Effector memory CD4-positive, alpha-beta T cell (primary cell): ENCODE results near the gene RHEBL1.
A peak's percentile ranks its signal among the peaks of the same experiment; 100 is the strongest.

Experiments used
- DNase-seq, 3 donors: peaks; one replicate each; pipeline ENCODE4 v3.0.0-alpha.2; 2020
- H3K27ac ChIP-seq: 2 replicates; pipeline ENCODE4 v1.7.0; 2013; ENCODE audit warnings: mild to moderate bottlenecking, low read length, moderate library complexity; ENCODE audit not compliant: insufficient read depth, poor library complexity, severe bottlenecking
- H3K27me3 ChIP-seq: replicated peaks from 2 replicates; pipeline ENCODE4 v1.7.0; 2013; ENCODE audit warnings: mild to moderate bottlenecking, low read length; ENCODE audit not compliant: insufficient read depth, control insufficient read depth, poor library complexity, severe bottlenecking
- H3K36me3 ChIP-seq: 2 replicates; pipeline ENCODE4 v1.7.0; 2013; ENCODE audit warnings: mild to moderate bottlenecking, low read length, moderate library complexity; ENCODE audit not compliant: control insufficient read depth, insufficient read depth
- H3K4me1 ChIP-seq: 2 replicates; pipeline ENCODE4 v1.7.0; 2013; ENCODE audit warnings: low read length, mild to moderate bottlenecking; ENCODE audit not compliant: control insufficient read depth, insufficient read depth, poor library complexity, severe bottlenecking
- H3K4me3 ChIP-seq: 2 replicates; pipeline ENCODE4 v1.7.0; 2013; ENCODE audit warnings: low read length, low read depth, mild to moderate bottlenecking; ENCODE audit not compliant: insufficient read depth, poor library complexity, severe bottlenecking
- H3K9me3 ChIP-seq: 2 replicates; pipeline ENCODE4 v1.7.0; 2013; ENCODE audit warnings: mild to moderate bottlenecking, low read length, moderate library complexity; ENCODE audit not compliant: control insufficient read depth

Gene RHEBL1

DNA sequence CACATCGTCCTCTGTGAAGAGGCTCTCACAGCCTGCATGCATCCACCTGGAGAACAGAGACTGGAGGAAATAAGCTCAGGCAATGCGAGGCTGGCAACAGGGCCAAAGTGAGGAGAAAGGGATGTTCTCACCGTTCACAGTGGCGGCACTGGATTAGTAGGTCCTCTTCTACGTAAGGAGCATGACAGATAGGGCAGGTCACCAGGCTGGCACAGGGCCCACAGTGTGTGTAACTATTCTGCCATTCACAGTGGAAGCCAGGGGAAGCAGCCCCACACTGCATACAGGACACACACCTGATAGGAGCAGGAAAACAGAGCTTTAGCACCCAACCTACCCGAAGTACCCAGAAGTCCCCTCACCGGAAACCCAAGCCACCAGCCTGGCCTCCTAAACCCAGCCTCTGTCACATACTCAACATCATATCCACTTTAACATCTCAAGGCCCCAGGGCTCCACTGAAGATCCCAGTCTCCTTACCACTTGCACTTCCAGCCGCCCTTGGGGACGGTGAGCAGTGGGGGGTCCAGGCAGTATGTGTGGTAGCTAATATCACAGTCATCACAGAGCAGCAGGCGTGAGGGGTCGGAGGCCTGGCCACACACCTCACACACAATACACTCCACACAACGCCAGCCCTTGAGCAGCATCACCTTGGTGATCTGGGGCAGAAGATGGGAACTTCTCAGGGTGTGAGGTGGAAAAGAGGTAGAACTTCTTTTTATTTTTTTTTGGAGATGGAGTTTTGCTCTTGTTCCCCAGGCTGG is 23.5 kb downstream of the RHEBL1 start:
- Histone ChIP-seq H3K27me3 (no peaks in the 10 kb centered on the region), H3K4me3 (no peak overlapping the region), H3K27ac (no peak overlapping the region), H3K4me1 (peaks cover 4% of the 10 kb centered on the region), H3K36me3 (peaks cover 98% of the 10 kb centered on the region), H3K9me3 (no peaks in the 10 kb centered on the region)
- no peak for DNase-seq

DNA sequence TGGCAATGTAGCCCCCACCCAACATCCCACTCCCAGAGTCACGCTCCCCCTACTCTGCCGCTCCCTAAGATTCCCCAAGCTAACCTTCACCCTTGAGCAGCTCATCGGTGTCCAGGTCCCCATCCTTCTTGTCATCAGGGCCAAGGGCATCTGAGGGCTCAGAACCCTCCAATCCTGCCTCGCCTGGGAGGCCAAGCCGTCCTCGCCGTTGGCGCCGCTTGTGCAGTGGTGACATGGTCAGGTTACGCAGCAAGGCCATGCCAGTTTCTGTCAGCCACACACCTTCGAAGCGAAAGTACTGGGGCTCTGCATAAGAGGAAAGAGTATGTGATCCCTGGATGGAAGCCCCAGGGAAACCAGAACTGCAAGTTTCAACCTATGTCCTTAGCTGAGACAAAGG is 25.1 kb downstream of the RHEBL1 start:
- H3K4me3 ChIP-seq, result no peak overlapping the region
- DNase-seq, result no peak
- H3K27me3 ChIP-seq, result no peaks in the 10 kb centered on the region
- H3K4me1 ChIP-seq, result peaks cover 4% of the 10 kb centered on the region
- H3K9me3 ChIP-seq, result no peaks in the 10 kb centered on the region
- no peak overlapping the region for H3K27ac ChIP-seq
- peaks cover 98% of the 10 kb centered on the region for H3K36me3 ChIP-seq

DNA sequence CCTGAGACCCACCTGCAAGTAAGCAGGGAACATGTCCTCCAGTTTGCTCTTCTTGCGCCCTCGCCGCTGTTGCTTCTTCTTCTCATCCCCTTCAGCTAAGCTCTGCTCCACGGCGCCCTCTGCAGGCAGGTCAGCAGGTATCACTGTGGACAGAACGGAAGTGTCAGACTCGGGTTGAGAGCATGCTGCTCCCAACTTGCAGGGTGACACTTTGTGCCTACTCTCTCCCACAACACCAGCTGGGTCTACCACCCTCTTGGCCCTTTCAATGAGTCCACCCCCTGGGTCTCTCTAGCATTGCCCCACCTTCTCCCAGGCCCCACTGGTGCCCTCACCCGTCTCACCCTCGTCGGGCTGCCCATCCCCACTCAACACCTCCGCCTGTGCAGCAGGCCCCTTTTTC is 25.9 kb downstream of the RHEBL1 start:
- no peaks in the 10 kb centered on the region for H3K27me3 ChIP-seq
- H3K9me3 ChIP-seq, result no peaks in the 10 kb centered on the region
- no peak overlapping the region for H3K4me3 ChIP-seq
- peaks cover 98% of the 10 kb centered on the region for H3K36me3 ChIP-seq
- H3K4me1 ChIP-seq, result peaks cover 4% of the 10 kb centered on the region
- DNase-seq, result peak; percentile 54 to 68 (median 68)
- no peak overlapping the region for H3K27ac ChIP-seq

DNA sequence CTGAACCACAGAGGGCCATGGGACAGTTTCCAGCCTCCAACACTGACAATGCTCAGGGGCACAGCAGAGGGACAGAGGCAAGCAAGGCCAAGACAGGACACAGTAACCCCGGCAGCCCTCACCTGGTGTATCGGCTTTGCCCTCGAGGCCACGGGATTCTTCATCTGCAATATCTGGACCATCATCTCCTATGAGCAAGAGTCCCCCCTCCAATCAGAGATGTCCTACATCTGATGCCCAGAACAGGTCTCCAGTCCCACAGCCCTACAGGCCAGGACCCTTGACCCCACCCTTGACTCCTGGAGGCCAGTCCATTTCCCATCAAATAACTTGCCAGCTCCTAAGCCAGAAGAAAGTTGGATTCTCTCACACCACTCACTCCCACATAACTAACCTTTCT is 26.5 kb downstream of the RHEBL1 start:
- Histone ChIP-seq H3K27ac (no peak overlapping the region), H3K27me3 (no peaks in the 10 kb centered on the region), H3K9me3 (no peaks in the 10 kb centered on the region), H3K4me3 (no peak overlapping the region), H3K36me3 (peaks cover 98% of the 10 kb centered on the region), H3K4me1 (peaks cover 4% of the 10 kb centered on the region)
- no peak for DNase-seq

DNA sequence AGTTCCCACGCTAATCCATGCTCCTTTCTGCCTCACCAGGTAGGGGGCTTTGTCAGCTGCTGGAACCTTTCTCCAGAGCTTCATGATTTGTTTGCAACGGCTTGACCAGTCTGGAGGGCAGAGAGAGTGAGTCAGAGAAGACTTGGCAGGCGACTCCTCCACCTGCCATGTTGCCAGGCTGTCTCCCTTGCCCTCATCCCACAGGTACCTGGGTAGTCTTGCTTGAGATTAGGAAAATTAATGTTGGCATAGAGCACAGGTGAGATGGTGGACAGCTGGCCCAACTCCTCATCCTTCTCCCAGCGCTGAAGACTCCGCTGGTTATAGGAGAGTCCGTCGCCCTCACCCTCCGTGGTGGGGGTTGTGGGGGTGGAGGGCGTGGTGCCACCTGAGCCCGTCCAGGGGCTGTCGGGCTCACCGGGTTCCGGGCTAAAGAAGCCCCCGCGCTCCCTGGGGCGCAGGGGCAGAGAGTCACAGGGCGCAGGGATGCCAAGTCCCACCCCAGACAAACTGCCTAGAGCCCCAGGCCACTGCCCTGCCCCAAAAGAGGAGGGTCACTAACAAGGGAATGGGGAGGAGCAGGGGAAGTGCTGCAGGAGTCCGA is 27.8 kb downstream of the RHEBL1 start:
- no peaks in the 10 kb centered on the region for H3K9me3 ChIP-seq
- H3K4me1 ChIP-seq, result peaks cover 4% of the 10 kb centered on the region
- DNase-seq, result no peak
- H3K36me3 ChIP-seq, result peaks cover 98% of the 10 kb centered on the region
- H3K27ac ChIP-seq, result no peak overlapping the region
- no peaks in the 10 kb centered on the region for H3K27me3 ChIP-seq
- no peak overlapping the region for H3K4me3 ChIP-seq

DNA sequence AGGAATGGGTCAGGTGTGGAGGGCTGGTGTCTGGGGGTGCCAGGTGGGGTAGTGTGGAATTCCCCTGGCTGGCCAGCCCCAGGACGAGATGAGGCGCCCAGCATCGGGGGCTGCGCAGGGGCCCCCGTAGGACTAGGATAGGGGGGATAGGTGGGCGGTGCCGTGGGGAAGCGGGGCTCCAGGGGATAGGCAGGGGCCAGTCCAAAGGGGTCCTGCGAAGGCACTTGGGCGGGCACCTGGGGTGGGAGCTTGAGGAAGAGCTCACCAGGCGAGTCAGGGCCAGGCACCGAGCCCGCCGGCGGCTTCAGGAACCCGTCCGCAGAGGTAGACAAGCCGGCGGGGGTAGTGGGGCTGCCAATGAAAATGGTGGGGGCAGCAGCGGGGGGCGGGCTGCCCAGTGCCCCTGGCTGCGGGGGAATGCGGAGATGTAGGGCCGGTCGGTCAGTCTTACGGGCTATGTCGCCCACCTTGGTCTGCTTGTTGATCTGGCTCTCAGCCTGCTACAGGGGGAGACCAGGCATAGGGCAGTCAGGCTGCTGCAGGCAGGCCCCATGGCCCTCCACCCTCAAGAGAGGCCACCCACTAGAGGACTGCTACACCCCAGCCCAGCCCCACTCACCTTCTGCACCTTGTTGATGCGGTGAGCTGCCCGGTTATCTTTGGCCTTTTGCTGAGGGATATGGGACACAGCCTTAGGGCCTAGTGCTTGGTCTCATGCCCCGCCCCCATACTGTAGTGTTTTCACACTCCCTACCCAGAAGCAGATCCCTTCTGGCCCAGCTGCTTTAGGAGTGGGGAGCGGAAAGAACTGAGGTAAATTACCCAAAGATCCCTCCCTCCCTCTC is 28.5 kb downstream of the RHEBL1 start:
- H3K36me3 ChIP-seq, result peaks cover 97% of the 10 kb centered on the region
- no peak for DNase-seq
- no peaks in the 10 kb centered on the region for H3K9me3 ChIP-seq
- H3K4me1 ChIP-seq, result peaks cover 4% of the 10 kb centered on the region
- no peaks in the 10 kb centered on the region for H3K27me3 ChIP-seq
- no peak overlapping the region for H3K27ac ChIP-seq
- H3K4me3 ChIP-seq, result no peak overlapping the region

DNA sequence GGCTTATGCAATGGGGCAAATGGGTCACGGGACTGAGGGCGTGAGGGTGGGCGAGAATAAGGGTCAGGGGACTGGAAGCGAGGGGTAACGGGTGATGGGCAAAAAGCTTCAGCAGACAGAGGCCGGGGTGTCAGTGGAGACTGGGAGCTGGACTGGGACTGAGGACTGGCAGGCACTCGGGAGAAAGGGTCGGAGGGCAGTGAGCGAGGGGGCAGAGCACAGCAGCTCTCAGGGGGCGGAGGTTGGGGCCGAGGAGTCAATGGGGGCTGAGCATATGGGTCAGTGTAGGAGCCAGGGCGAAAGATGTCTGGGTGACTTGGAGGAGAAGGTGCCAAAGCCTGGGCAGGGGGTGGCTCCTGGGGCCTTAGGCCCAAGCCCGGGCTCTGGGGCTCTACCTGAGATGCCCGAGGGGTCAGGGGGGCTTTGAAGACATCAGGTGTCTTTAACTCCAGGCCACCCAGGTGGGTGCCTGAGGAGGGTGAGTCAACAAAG is 29.4 kb downstream of the RHEBL1 start:
- DNase-seq, result no peak

DNA sequence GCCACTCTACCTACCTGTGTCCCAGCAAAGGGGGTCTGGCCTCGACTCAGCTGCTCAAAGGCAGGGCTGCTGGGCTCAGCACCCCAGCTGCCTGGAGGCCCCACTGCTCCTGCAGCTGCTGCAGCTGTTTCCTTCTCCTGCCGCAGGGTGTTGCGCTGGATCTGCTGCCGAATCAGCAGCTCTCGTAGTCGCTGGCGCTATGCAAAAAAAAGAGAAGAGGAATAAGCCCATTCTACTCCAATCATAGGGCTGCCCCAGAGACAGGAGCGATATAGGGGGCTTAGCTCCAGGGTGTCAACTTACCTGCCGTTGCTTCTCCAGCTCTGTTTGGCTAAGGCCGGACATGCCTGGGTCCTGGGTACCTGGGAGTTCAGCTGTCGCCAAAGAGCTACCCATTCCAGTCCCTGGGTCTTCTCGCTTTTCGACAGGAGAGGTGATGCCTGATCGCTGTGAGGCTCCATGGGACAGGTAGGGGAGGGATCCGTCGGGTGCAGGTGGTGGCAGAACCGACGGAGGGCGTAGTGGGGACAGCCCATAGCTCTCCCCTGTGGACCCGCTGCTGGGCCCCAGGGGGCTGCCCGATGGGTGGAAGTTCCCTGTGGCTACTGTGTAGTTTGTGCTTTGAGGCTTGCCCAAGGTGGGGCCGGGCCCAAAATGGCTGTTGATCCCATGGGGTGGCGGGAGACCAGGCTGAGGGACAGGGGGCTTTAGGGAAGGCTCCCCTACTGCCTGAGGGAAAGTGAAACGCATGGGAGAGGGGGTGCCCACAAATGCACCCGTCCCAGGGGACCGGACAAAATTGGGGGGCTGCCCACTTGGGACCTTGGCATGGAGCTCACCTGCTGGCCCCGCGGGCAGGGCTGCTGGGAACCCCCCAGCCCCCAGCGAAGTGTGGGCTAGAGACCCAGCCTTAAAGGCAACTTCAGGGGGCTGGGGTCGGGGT is 30.1 kb downstream of the RHEBL1 start:
- H3K27me3 ChIP-seq, result no peaks in the 10 kb centered on the region
- DNase-seq, result no peak
- no peaks in the 10 kb centered on the region for H3K9me3 ChIP-seq
- H3K36me3 ChIP-seq, result peaks cover 87% of the 10 kb centered on the region
- peaks cover 4% of the 10 kb centered on the region for H3K4me1 ChIP-seq
- H3K27ac ChIP-seq, result no peak overlapping the region
- H3K4me3 ChIP-seq, result no peak overlapping the region

More for the DNA sequence above, 29.4 kb downstream of the RHEBL1 start:
- H3K4me1 ChIP-seq, result peaks cover 4% of the 10 kb centered on the region
- H3K4me3 ChIP-seq, result no peak overlapping the region
- no peaks in the 10 kb centered on the region for H3K27me3 ChIP-seq
- peaks cover 89% of the 10 kb centered on the region for H3K36me3 ChIP-seq
- H3K27ac ChIP-seq, result no peak overlapping the region
- H3K9me3 ChIP-seq, result no peaks in the 10 kb centered on the region

DNA sequence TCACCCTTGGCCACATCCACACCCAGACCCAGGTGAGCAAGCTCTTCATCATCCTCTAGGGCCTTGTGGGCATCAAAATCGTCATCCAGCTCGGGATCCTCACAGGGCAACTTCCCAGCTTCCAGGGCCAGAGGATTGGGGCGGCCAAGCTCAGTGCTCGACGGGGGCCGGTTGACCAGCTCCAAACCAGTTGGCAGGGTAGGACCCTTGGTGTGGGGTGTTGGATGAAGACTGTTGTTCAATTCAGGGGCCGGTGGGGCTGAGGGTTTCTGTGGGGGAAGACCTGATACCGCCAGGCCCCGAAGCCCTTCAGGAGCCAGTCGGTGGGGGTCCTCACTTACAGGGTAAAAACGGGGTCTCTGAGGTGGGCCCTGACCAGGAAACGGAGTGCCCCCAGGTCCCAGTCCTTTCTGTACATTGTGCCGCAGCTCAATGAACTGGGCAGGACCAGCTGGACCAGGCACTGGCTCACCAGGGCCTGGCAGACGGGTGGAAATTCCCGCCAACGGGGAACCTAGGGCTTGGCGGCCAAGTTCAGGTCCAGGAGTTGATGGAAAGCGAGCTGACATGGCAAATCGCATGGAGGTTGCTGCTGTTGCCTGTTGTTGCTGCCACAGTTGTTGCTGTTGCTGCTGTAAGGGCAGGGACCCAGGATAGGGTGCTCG is 31.4 kb downstream of the RHEBL1 start:
- Histone ChIP-seq H3K27me3 (no peaks in the 10 kb centered on the region), H3K36me3 (peaks cover 86% of the 10 kb centered on the region), H3K9me3 (no peaks in the 10 kb centered on the region), H3K4me3 (no peak overlapping the region), H3K27ac (no peak overlapping the region), H3K4me1 (no peaks in the 10 kb centered on the region)
- no peak for DNase-seq
